Measurements from ENCODE around the gene GORAB. TPM values are rescaled to one million over a fixed set of nuclear protein-coding genes. Genes with fewer than 3 reads are reported as not detected.

GORAB gene
- total RNA-seq, 6 donors from 2014 or later: 8.4 to 32.5 (median 11.7) TPM

- H3K9me3 ChIP-seq: no peaks in the 10 kb centered on the region
- H3K27me3 ChIP-seq: no peaks in the 10 kb centered on the region
- no peak for ATAC-seq (ENCODE audit: low FRiP score in 2 of 2)
- 57 to 60% methylated on average over 5 of the region's 5 CpGs for WGBS, 2 donors
- H3K27ac ChIP-seq: no peak overlapping the region
- H3K36me3 ChIP-seq: no peaks in the 10 kb centered on the region
- no peak for TF ChIP-seq EP300 (IDR thresholded peaks at IDR 0.05)
- TF ChIP-seq POLR2A (IDR thresholded peaks at IDR 0.05): no peak
- H3K4me1 ChIP-seq: no peaks in the 10 kb centered on the region
- H3K4me3 ChIP-seq: no peak overlapping the region
- no peak for DNase-seq
These were observed 20.9 kb upstream of the GORAB start for GRCh38 chr1:170511038-170511437.

GRCh38 chr1:170513138-170513537 is 18.8 kb upstream of the GORAB start:
- Histone ChIP-seq H3K9me3 (no peaks in the 10 kb centered on the region), H3K36me3 (no peaks in the 10 kb centered on the region), H3K4me3 (no peak overlapping the region), H3K27me3 (no peaks in the 10 kb centered on the region), H3K4me1 (no peaks in the 10 kb centered on the region), H3K27ac (no peak overlapping the region)
- ATAC-seq (ENCODE audit: low FRiP score in 2 of 2) (no peak), DNase-seq (no peak)
- WGBS, 2 donors: 35 to 69% methylated on average over 1 of the region's 1 CpG
- TF ChIP-seq EP300 (IDR thresholded peaks at IDR 0.05): no peak
- TF ChIP-seq, protein P1, sequence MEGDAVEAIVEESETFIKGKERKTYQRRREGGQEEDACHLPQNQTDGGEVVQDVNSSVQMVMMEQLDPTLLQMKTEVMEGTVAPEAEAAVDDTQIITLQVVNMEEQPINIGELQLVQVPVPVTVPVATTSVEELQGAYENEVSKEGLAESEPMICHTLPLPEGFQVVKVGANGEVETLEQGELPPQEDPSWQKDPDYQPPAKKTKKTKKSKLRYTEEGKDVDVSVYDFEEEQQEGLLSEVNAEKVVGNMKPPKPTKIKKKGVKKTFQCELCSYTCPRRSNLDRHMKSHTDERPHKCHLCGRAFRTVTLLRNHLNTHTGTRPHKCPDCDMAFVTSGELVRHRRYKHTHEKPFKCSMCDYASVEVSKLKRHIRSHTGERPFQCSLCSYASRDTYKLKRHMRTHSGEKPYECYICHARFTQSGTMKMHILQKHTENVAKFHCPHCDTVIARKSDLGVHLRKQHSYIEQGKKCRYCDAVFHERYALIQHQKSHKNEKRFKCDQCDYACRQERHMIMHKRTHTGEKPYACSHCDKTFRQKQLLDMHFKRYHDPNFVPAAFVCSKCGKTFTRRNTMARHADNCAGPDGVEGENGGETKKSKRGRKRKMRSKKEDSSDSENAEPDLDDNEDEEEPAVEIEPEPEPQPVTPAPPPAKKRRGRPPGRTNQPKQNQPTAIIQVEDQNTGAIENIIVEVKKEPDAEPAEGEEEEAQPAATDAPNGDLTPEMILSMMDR (IDR thresholded peaks at IDR 0.05): no peak

DNA sequence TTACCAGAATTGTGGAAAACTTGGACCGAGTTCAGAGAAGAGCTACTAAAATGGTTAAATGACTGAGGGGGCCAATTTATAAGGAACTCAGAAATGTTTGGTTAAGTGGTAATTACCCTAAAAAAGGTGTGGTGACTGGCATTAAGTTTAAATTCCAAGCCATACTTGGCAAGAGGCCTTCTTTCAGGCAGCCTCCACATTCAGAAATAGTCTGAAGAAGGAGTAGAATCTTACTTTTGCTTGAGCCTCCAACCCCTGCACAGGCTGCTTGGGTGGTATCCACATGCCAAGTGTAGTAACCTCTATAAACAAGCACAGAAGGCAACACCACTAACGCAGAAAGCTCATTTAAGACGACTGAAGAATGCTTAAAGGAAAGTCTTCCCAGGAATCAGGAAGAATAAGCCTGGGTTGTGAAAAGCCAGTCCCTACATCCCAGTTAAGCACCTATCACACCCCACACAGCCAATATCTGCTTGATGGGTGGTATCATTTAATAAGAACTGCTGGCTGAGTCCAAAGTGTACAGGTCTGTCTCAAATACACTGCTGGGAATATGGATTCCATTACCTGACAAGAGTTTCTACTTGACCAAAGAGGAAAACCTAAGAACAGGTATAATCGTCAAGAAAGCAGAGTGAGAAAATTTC is 13.7 kb upstream of the GORAB start:
- Histone ChIP-seq H3K4me3 (no peak overlapping the region), H3K4me1 (no peaks in the 10 kb centered on the region), H3K27ac (no peak overlapping the region), H3K27me3 (no peaks in the 10 kb centered on the region), H3K9me3 (no peaks in the 10 kb centered on the region), H3K36me3 (no peaks in the 10 kb centered on the region)
- DNase-seq: no peak
- WGBS, 2 donors: 84 to 87% methylated on average over 4 of the region's 4 CpGs
- TF ChIP-seq POLR2AphosphoS5 (IDR thresholded peaks at IDR 0.05): no peak
- TF ChIP-seq, protein P1 (IDR thresholded peaks at IDR 0.05): no peak
- no peak for TF ChIP-seq EP300 (IDR thresholded peaks at IDR 0.05)
- no peak for TF ChIP-seq POLR2A (IDR thresholded peaks at IDR 0.05)
- ATAC-seq (ENCODE audit: low FRiP score in 2 of 2): no peak

GRCh38 chr1:170518965-170519364 is 13.0 kb upstream of the GORAB start:
- no peaks in the 10 kb centered on the region for H3K9me3 ChIP-seq
- no peak for TF ChIP-seq EP300 (IDR thresholded peaks at IDR 0.05)
- no peak for TF ChIP-seq POLR2A (IDR thresholded peaks at IDR 0.05)
- no peak for TF ChIP-seq POLR2AphosphoS5 (IDR thresholded peaks at IDR 0.05)
- TF ChIP-seq, protein P1 (IDR thresholded peaks at IDR 0.05): no peak
- no peaks in the 10 kb centered on the region for H3K36me3 ChIP-seq
- DNase-seq: no peak
- no peak overlapping the region for H3K4me3 ChIP-seq
- WGBS, 2 donors: 88 to 93% methylated on average over 3 of the region's 3 CpGs
- ATAC-seq (ENCODE audit: low FRiP score in 2 of 2): no peak
- H3K4me1 ChIP-seq: no peaks in the 10 kb centered on the region
- no peaks in the 10 kb centered on the region for H3K27me3 ChIP-seq
- H3K27ac ChIP-seq: no peak overlapping the region

DNA sequence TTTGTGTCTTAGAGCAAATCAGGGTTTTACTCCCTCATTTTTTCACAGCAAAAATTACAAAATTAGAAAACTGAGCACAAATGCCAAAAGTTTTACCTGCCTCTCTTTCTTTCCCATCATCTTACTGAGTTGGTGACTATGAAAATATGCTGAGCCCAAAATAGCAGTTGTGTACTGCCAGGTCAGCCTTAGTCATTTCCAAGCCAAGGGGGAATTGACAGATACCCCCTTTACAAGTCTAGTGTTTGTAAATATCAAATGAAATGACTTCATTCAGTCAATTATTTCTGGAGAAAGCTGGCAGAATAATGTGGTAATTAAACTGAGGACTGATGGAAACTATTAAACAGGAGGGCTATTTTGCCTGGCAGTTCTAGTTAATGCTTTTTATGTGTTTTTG is 11.4 kb upstream of the GORAB start:
- TF ChIP-seq EP300 (IDR thresholded peaks at IDR 0.05) (no peak), POLR2A (IDR thresholded peaks at IDR 0.05) (no peak), POLR2AphosphoS5 (IDR thresholded peaks at IDR 0.05) (no peak)
- TF ChIP-seq, protein P1 (IDR thresholded peaks at IDR 0.05): no peak
- Histone ChIP-seq H3K27me3 (no peaks in the 10 kb centered on the region), H3K4me3 (no peak overlapping the region), H3K36me3 (no peaks in the 10 kb centered on the region), H3K27ac (no peak overlapping the region), H3K9me3 (no peaks in the 10 kb centered on the region), H3K4me1 (no peaks in the 10 kb centered on the region)
- DNase-seq (no peak), ATAC-seq (ENCODE audit: low FRiP score in 2 of 2) (no peak)
